Measurements from ENCODE around the gene MCL1. TPM values are rescaled to one million over a fixed set of nuclear protein-coding genes. Genes with fewer than 3 reads are reported as not detected.
A peak's percentile ranks its signal among the peaks of the same experiment; 100 is the strongest.

The MCL1 gene
- total and polyA plus RNA-seq, 2 donors (not counting 1 experiment from before 2014, with no cell fraction given), result 219 to 266 TPM

GRCh38 chr1:150563340-150564038 lies 15.9 kb downstream of the MCL1 start:
- intact Hi-C loops (cut with micrococcal nuclease), result loop anchor here (1.0 to 5.0 kb wide), 6 partner anchors 10 to 495 kb away; partner anchors contain the start of genes ARNT, CDC42SE1, CTSS and MINDY1
- H3K27me3 Mint-ChIP-seq, result no peaks in the 10 kb centered on the region
- H3K9me3 Mint-ChIP-seq (ENCODE audit: insufficient read depth), result no peaks in the 10 kb centered on the region
- ATAC-seq (ENCODE audit: low read depth) (peak; percentile 39), DNase-seq (peak; percentile 87)
- H3K27ac ChIP-seq (ENCODE audit: low read length in 2 of 2), result peak overlapping the region; percentile 96 to 99
- H3K4me2 ChIP-seq (replicated peaks; ENCODE audit: low read depth, low read length, poor library complexity, severe bottlenecking), result peak overlapping the region; percentile 90
- peaks cover 69 to 83% of the 10 kb centered on the region in 2 donors for H3K4me1 ChIP-seq (ENCODE audit: control insufficient read depth in 2 of 2, insufficient read depth in 2 of 2, low read length in 2 of 2)
- H4K20me1 ChIP-seq (ENCODE audit: control insufficient read depth, insufficient read depth, low read length, poor library complexity, severe bottlenecking), result peaks cover 3% of the 10 kb centered on the region
- peaks cover 36% of the 10 kb centered on the region for H3K79me2 ChIP-seq (ENCODE audit: control insufficient read depth, insufficient read depth, low read length)
- H3K36me3 ChIP-seq (replicated peaks in 1 of 2; ENCODE audit: control extremely low read depth in 1 of 2, control insufficient read depth in 1 of 2, extremely low read depth in 1 of 2, insufficient read depth in 2 of 2, low read length in 1 of 2), result no peaks in the 10 kb centered on the region
- no peak for TF ChIP-seq CTCF (IDR thresholded peaks at IDR 0.05)
- no peak for TF ChIP-seq EZH2 (IDR thresholded peaks at IDR 0.05; ENCODE audit: borderline replicate concordance, insufficient read depth, low read depth, low read length, poor library complexity, severe bottlenecking)
- no peaks in the 10 kb centered on the region for H3K9me3 ChIP-seq (ENCODE audit: control extremely low read depth in 1 of 3, control insufficient read depth in 2 of 3, insufficient read depth in 1 of 3, low read length in 2 of 3)
- peak overlapping the region; percentile 62 for H3K9ac ChIP-seq (ENCODE audit: low read length)
- ChIA-PET CTCF (interaction anchor here (0.7 to 14.8 kb wide), 15 partner anchors 13 to 626 kb away, joined by 3 to 661 read pairs (median 3); partner anchors contain the start of genes ENSA, FALEC, GOLPH3L and MCL1), POLR2A (interaction anchor here (0.5 to 10.3 kb wide), 13 partner anchors 12 to 200 kb away, joined by 3 to 371 read pairs (median 8); partner anchors contain the start of genes ENSA, MCL1 and TARS2)
- H2AFZ ChIP-seq (ENCODE audit: insufficient read depth, low read depth, low read length, poor library complexity, severe bottlenecking), result peak overlapping the region; percentile 4
- H3K4me1 Mint-ChIP-seq, result peaks cover 74% of the 10 kb centered on the region
- H3K27ac Mint-ChIP-seq, result peak overlapping the region; percentile 98
- H3K4me3 Mint-ChIP-seq, result peak overlapping the region; percentile 99
- 7% methylated on average over 3 of the region's 4 CpGs for WGBS (ENCODE audit: insufficient coverage)
- H3K4me3 ChIP-seq (ENCODE audit: control extremely low read depth in 1 of 5, extremely low read depth in 1 of 5, insufficient read depth in 1 of 5, low read depth in 2 of 5, low read length in 4 of 5), result peak overlapping the region; percentile 53 to 89 (median 80)
- H3K27me3 ChIP-seq (replicated peaks in 1 of 4; ENCODE audit: control extremely low read depth in 1 of 4, control insufficient read depth in 3 of 4, insufficient read depth in 4 of 4, low read length in 3 of 4), result no peaks in the 10 kb centered on the region
